HG03457 (cell line): ENCODE measurements around the gene POLR3E.

Experiments
- ATAC-seq: cut with Tn5 transposase; IDR thresholded peaks from one replicate; pipeline ENCODE4 v1.9.1; 2021; ENCODE audit warnings: moderate number of reproducible peaks; ENCODE audit not compliant: unreplicated experiment

POLR3E gene

GRCh38 chr16:22316411-22316811, 19.2 kb downstream of the POLR3E start:
- ATAC-seq = no peak

- no peak for ATAC-seq
Measured at GRCh38 chr16:22317001-22317530, 19.9 kb downstream of the POLR3E start.

DNA sequence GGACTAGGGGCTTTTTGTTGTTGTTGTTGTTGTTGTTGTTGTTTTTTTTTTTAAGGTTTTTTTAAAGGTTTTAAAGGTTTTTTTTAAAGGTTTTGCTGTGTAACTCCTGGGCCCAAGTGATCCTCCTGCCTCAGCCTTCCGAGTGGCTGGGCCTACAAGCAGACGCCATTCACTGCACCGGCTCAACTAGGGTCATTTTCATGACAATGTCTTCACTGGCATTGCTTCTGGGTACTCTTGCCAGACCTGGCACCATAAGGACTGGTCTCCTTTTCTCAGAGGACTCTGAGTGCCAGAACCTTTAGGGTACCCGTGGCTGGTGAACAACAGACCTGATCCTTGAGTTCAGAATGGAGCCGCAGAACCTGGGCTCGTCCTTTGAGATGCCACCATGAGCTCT, 20.4 kb downstream of the POLR3E start:
- no peak for ATAC-seq

GRCh38 chr16:22318690-22319358, 21.6 kb downstream of the POLR3E start:
- no peak for ATAC-seq

GRCh38 chr16:22320572-22321339, 23.5 kb downstream of the POLR3E start:
- ATAC-seq = no peak

GRCh38 chr16:22321340-22322001, 24.3 kb downstream of the POLR3E start:
- no peak for ATAC-seq

- ATAC-seq = no peak
Measured at GRCh38 chr16:22322021-22322471, 24.8 kb downstream of the POLR3E start.

DNA sequence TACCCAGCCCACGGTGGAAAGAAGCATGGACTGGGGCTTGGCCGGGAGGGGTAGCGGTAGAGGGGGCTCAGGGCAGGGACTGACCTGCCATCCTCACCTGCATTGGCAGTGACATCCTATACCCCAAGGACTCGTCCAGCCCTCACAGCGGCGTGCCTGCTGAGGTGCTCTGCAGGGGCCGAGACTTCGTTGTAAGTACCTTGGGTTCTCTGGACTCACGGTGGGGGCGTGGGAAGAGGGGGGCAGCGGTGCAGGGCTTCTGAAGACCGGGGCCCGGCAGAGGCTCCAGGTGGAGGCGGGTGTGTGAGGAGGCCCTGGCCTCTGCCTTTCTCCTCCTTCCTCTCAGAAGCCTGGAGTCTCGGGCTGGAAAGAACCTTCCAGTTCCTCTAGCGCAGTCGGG, 25.5 kb downstream of the POLR3E start:
- no peak for ATAC-seq

DNA sequence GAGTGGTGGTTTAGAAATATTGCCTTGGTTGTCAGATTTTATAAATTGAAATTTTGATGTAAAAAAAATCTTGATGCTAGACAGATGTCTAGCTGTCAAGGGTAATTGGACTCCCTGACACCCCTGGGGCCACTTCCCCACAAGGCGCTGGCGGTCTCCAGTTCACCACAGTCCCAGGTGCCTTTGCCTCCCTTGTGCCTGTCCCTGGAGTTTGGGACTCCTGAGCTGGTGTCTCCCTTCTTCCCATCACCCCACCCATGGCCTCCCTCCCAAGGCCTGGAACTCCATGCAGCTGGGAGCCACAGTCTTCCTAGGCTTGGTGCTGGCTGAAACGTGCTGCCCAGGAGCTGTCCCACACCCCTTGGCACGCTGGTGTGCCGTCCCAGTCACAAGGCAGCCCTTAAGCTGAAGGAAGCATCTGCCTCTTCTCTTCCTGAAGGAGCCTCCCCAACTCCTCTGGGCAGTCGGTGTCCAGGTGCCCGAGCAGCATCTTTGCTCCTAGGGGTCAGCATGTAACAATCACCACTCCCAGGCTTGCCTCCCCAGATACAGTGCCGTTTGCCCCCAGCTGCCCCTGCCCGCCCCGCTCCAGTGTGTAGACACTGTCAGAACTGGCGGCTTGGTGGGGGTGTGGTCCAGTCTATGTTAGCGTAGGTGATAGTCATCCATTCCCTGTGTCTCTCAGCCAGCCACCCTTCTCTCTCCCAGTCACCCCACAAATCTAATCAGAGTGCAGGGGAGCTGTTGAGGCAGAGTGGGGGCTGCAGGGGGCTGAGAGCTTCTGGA, 26.2 kb downstream of the POLR3E start:
- no peak for ATAC-seq

DNA sequence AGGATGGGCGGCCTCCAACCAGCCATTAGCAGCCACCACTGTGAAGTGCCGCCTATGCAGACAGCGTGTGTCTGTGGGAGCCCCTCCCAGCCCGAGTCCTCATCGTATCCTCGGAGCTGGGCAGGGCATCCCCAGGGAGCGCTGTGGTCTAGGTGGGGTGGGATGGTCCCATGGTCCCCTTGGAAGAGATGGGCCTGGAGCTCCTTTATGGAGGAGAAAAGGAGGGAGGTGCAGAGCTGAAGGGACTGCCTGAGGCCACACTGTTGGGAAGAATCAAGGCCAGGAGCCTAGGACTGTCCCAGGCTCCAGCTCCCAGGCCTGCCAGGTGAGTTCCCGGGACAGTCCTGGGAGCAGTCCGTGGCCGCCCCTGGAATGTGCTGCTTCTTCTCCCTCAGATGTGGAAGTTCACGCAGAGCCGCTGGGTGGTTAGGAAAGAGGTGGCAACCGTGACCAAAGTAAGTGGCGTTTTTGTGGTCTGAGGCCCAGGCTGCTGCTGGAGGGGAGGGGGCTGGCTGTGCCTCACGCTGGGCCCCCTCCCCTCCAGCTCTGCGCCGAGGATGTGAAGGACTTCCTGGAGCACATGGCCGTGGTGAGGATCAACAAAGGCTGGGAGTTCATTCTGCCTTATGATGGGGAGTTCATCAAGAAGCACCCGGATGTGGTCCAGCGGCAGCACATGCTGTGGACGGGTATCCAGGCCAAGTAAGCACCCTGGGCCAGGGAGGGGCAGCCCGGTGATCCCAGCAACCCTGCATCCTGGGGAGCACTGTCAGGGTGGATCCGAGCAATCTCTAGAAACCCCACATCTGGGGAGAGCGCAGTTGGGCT, 27.0 kb downstream of the POLR3E start:
- no peak for ATAC-seq

DNA sequence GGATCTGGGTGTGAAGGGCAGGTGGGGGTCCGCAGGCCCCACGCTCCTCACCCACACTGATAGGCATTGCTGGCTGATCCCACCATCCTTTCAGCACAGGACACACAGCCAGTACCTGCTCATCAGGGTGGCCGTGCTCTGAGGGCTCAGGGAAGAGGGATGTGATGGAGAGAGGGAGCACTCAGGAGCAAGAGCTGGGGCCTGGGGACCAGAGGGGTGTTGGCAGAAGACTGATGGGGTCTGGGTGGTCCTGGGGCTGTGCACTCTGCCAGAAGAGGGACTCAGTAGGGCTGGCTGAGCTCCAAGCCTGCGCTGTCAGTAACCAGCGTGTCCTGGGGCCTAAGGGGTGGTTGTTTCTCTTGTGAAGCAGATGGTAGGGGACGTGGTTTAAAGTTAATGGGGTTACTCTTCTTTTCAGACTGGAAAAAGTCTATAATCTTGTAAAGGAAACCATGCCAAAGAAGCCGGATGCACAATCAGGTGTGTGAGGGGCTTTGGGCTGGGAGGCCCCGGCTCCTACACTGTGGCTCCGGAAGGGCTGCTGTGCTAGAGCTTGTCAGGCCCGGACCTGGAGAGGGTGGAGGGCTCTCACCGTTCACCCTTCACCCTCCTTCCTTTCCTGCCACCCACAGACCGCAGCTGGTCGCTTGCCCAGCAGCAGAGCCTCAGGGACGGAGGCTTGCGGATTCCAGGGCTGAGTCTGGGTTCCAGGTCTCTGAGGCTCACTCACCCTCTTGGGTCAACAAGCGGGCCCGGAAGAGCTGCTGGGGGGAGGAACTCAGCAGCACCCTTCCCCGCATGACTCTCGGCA, 27.8 kb downstream of the POLR3E start:
- ATAC-seq = no peak

DNA sequence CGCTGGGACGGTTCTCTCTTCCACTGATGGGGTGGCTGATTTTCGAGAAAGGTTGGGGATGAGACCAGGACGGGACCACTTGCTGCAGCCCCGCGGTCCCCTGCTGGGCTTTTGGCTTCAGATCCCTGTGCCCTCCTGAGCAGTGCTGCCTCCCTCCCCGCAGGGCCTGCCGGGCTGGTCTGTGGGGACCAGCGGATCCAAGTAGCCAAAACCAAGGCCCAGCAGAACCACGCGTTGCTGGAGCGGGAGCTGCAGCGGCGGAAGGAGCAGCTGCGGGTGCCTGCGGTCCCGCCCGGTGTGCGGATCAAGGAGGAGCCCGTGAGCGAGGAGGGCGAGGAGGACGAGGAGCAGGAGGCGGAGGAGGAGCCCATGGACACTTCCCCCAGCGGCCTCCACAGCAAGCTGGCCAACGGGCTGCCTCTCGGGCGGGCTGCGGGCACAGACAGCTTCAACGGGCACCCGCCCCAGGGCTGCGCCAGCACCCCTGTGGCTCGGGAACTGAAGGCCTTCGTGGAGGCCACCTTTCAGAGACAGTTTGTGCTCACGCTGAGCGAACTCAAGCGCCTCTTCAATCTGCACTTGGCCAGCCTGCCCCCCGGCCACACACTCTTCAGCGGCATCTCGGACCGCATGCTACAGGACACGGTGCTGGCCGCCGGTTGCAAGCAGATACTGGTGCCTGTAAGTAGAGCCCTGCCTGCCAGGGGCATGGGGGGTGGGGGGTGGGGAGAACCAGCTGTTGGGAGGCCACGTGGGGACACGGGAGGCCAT, 28.6 kb downstream of the POLR3E start:
- no peak for ATAC-seq

GRCh38 chr16:22326369-22326652, 29.1 kb downstream of the POLR3E start:
- ATAC-seq = no peak

DNA sequence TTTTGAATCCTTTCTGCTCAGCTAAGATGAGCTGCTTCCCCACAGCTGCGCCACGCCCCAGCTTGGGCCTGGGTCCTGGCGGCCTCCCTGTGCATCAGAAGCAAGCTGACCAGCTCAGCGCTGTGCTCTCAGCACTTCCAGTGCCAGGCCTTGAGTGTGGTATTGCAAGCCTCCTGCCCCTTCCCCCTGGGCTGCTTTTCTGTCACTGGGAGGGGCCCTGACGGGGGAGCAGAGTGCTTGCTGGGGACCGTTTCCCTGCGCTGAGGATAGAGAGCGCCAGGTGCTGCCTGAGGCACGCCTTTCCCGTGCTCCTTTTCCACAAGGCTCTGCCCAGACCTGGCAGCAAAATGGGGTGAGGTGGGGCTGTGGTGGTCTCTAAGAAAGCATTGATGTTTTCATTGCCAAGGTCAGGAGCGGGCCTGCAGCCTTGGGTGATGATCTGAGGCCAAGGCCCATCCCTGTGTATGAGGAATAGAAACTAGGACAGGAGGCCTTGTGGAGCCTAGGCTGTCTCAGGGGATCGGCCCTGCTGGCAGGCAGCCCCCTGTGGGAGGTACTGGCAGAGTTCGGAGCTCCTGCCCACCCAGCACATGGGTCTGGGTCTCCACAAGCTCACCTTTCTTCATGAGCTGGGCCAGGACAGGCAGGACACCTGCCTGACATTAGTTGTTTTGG, 29.7 kb downstream of the POLR3E start:
- ATAC-seq = no peak

GRCh38 chr16:22327446-22327775, 30.2 kb downstream of the POLR3E start:
- ATAC-seq = no peak

DNA sequence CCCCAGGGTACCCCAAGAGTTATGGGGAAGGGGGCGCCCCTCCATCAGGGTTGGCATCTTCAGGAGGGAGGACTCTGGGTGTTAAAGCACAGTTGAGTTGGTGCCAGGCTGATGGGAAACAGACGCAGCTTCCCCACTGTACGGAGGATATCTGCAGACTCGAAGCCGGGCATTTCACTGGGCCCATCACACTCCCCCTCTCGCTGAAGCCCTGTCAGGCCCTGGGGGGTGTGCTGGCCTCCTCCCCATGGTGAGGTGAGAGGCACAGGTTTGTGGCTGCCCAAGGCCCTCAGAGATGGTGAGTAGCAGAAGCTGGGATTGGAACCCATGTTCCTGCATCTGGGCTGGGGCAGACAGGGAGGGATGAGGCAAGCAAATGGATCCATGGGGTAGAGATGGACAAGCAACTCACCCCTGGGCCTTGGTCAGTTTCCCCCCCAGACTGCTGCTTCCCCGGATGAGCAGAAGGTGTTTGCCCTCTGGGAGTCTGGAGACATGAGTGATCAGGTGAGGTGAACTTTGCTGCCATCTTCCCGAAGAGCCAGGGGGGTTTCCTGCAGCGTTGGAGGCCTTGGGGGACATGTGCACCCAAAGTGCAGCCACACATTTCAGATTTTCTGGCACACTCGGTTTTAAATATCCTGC, 31.0 kb downstream of the POLR3E start:
- ATAC-seq = no peak

DNA sequence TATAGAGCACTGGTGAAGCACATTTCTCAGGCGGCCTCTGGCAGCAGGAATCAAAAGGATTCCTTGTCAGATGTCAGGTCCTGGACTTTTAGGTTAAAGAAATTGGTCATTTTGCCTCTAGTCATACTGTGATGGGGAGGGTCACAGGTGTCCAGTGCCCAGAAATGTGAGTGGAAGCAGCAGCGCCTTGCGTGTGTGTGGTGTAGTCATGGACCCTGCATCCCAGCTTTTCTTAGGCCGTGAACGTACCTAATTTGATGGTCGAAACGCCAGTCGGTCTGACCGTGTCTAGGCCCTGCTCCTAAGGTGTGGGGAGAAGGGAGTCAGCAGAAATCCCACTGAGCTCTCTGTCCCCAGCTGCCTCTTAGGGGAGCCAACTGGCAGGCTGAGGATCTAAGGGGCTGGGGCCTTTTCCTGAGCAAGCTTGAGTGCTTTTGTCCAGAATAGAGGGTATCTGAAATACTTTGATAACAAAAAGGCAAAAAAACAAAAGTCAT, 32.0 kb downstream of the POLR3E start:
- no peak for ATAC-seq

DNA sequence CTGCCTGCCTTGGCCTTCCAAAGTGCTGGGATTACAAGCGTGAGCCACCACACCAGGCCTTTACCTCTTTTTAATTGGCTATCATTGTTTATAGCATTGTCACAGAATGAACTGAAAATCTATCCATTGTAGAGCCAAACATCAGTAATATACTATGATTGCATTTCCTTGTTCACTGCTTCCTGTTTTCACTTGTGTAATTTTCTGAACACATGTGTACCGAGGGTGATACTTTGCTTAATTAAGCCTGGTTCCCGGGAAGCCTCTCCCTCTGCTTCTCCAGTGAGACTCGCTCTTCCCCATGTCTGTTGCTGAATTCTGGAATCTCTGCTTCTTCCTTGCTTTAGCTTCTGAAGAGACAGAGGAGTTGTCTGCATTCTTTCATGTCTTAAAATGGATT, 33.1 kb downstream of the POLR3E start:
- ATAC-seq = no peak
